Panc1 (cell line): ENCODE measurements around the gene EIF4EBP3. TPM values are rescaled to one million over a fixed set of nuclear protein-coding genes. Genes with fewer than 3 reads are reported as not detected.

ENCODE experiments used
- ATAC-seq: fragments of 200-7000 bp; cut with Tn5 transposase; 2 replicates; pipeline ENCODE4 v1.9.1; 2020; ENCODE audit warnings: mild to moderate bottlenecking, moderate library complexity
- BruUV-seq: library from RNA; stranded (reverse); fragments of 400-500 nt; replicated peaks from 2 replicates; lab custom pipeline; 2021; lab: Mats Ljungman, UMichigan
- CTCF ChIA-PET: fragments of 300-600 bp; sonication (Branson Sonifier 250); formaldehyde crosslinking; loops from one replicate; lab custom pipeline; 2022; ENCODE audit warnings: antibody characterized with exemption; lab: Charles Lee
- POLR2A ChIA-PET: fragments of 300-600 bp; sonication (Branson Sonifier 250); formaldehyde crosslinking; loops from one replicate; lab custom pipeline; 2022; ENCODE audit warnings: antibody characterized with exemption; lab: Charles Lee
- DNase-seq: peaks from one replicate; pipeline ENCODE4 v3.0.0-alpha.2; 2010; ENCODE audit warnings: low read depth, low spot score
- H3K27ac ChIP-seq: 2 replicates; pipeline ENCODE4 v1.5.1; 2011; ENCODE audit warnings: mild to moderate bottlenecking, low read length, inconsistent platforms
- H3K27me3 ChIP-seq: fragments of 200-500 bp; sonication (Bioruptor generic); 2 replicates; pipeline ENCODE4 v1.6.0; 2014; ENCODE audit warnings: low read length, inconsistent platforms; ENCODE audit not compliant: control insufficient read depth, insufficient read depth
- H3K36me3 ChIP-seq: fragments of 200-500 bp; sonication (Bioruptor generic); 2 replicates; pipeline ENCODE4 v1.5.1; 2014; ENCODE audit warnings: inconsistent platforms, mild to moderate bottlenecking, low read length, moderate library complexity; ENCODE audit not compliant: control insufficient read depth, insufficient read depth
- H3K4me1 ChIP-seq: 2 replicates; pipeline ENCODE4 v1.5.1; 2011; ENCODE audit warnings: inconsistent platforms, mild to moderate bottlenecking, low read length, moderate library complexity; ENCODE audit not compliant: control insufficient read depth, insufficient read depth
- H3K4me3 ChIP-seq, 2 experiments: 2 replicates each; pipeline ENCODE4 v1.5.1; 2011 to 2012; ENCODE audit warnings: low read depth in 2 of 2, low read length in 2 of 2, mild to moderate bottlenecking in 2 of 2, inconsistent platforms in 1 of 2, moderate library complexity in 1 of 2
- H3K9me3 ChIP-seq: fragments of 200-500 bp; sonication (Bioruptor generic); 2 replicates; pipeline ENCODE4 v1.5.1; 2014; ENCODE audit warnings: low read depth, mild to moderate bottlenecking, inconsistent platforms, low read length, moderate library complexity; ENCODE audit not compliant: control insufficient read depth, insufficient read depth
- CTCF ChIP-seq: fragments of 450-650 bp; IDR thresholded peaks from 2 replicates; pipeline ENCODE4 v1.5.1; 2017; ENCODE audit warnings: mild to moderate bottlenecking
- POLR2AphosphoS5 ChIP-seq: IDR thresholded peaks from 2 replicates; pipeline ENCODE4 v1.6.1; 2012; ENCODE audit warnings: mild to moderate bottlenecking, low read depth, low read length, moderate library complexity
- REST ChIP-seq, 2 experiments: IDR thresholded peaks; 2 replicates each; pipeline ENCODE4 v1.6.1; 2011 to 2012; ENCODE audit warnings: low read depth in 2 of 2, control low read depth in 1 of 2, low read length in 1 of 2, mild to moderate bottlenecking in 1 of 2, moderate library complexity in 1 of 2; ENCODE audit not compliant: insufficient read depth in 1 of 2
- SIN3A ChIP-seq: IDR thresholded peaks from 2 replicates; pipeline ENCODE4 v1.6.1; 2012; ENCODE audit warnings: low read depth, mild to moderate bottlenecking, low read length, moderate library complexity, borderline replicate concordance; ENCODE audit not compliant: insufficient read depth
- TCF7L2 ChIP-seq: IDR thresholded peaks from 2 replicates; pipeline ENCODE4 v1.6.1; 2011; ENCODE audit warnings: mild to moderate bottlenecking, low read depth, low read length, inconsistent platforms
- in situ Hi-C: cut with HindIII; loops from 2 replicates; pipeline ENCODE4 v1.10.0; 2016; ENCODE audit warnings: low sequenced_read_pairs, low pct_unique_long_range_greater_than_20kb
- intact Hi-C: fragments of 100-400 bp; cut with micrococcal nuclease; formaldehyde crosslinking; loops from one replicate; pipeline ENCODE4 v1.10.0; 2022; ENCODE audit not compliant: unreplicated experiment
- total RNA-seq: library from RNA; stranded (reverse); gene quantifications from one replicate; pipeline ENCODE4 v1.2.1, GENCODE V29; 2021; ENCODE audit not compliant: unreplicated experiment

EIF4EBP3 gene
- total RNA-seq, 1 experiment from 2014 or later: 8.6 TPM

- intact Hi-C loops: no loop called here
- POLR2A ChIA-PET: interaction anchor here (0.6 kb wide), 1 partner anchor 54 kb away, joined by 3 read pairs; no protein-coding TSS in a partner anchor
- peak; percentile 46 for ATAC-seq
Observed at GRCh38 chr5:140546851-140547507, 483 bp upstream of the EIF4EBP3 start.

GRCh38 chr5:140548300-140548688, 832 bp downstream of the EIF4EBP3 start:
- Histone ChIP-seq H3K36me3 (peaks cover 10% of the 10 kb centered on the region; the same call in 1 of the 2 replicates), H3K27ac (peak overlapping the region; percentile 76), H3K9me3 (no peaks in the 10 kb centered on the region), H3K4me3 (peak overlapping the region; percentile 25 to 53), H3K27me3 (no peaks in the 10 kb centered on the region), H3K4me1 (peaks cover 34% of the 10 kb centered on the region)
- CTCF ChIA-PET: no interaction called here
- intact Hi-C loops (no loop called here), in situ Hi-C loops (no loop called here)
- ATAC-seq (peak; percentile 23), DNase-seq (no peak)
- BruUV-seq: no TSS peak
- POLR2A ChIA-PET: interaction anchor here (0.5 to 1.1 kb wide), 2 partner anchors 8 to 133 kb away, joined by 3 to 6 read pairs; no protein-coding TSS in a partner anchor
- TF ChIP-seq REST (IDR thresholded peaks at IDR 0.05; ENCODE audit: insufficient read depth in 1 of 2, low read depth in 2 of 2, low read length in 1 of 2): no peak
- no peak for TF ChIP-seq CTCF
- no peak for TF ChIP-seq POLR2AphosphoS5
- no peak for TF ChIP-seq TCF7L2

More at GRCh38 chr5:140546851-140547507, 483 bp upstream of the EIF4EBP3 start:
- CTCF ChIA-PET: interaction anchor here (0.5 to 1.1 kb wide), 4 partner anchors 92 to 173 kb away, joined by 3 read pairs; partner anchors contain the start of gene TMCO6
- Histone ChIP-seq H3K27me3 (no peaks in the 10 kb centered on the region), H3K4me1 (peaks cover 34% of the 10 kb centered on the region), H3K9me3 (no peaks in the 10 kb centered on the region), H3K27ac (peak overlapping the region; percentile 36), H3K36me3 (peaks cover 10% of the 10 kb centered on the region; the same call in 1 of the 2 replicates), H3K4me3 (peak overlapping the region in 1 of 2 experiments; percentile 53; a peak in 1 of 4 replicates)
- TF ChIP-seq REST (IDR thresholded peaks at IDR 0.05; ENCODE audit: insufficient read depth in 1 of 2, low read depth in 2 of 2, low read length in 1 of 2) (no peak), CTCF (no peak), POLR2AphosphoS5 (no peak), SIN3A (no peak), TCF7L2 (no peak)
- no TSS peak for BruUV-seq
- DNase-seq: no peak
- in situ Hi-C loops: no loop called here
